Lung (tissue), 12 donors: ENCODE results near the gene GRM4. TPM values are rescaled to one million over a fixed set of nuclear protein-coding genes. Genes with fewer than 3 reads are reported as not detected.

Experiments used
- ATAC-seq: fragments of 200-7000 bp; cut with Tn5 transposase; one replicate; pipeline ENCODE4 v1.9.1; 2020; ENCODE audit warnings: moderate number of reproducible peaks; ENCODE audit not compliant: insufficient read depth, low FRiP score
- DNase-seq, 3 donors: peaks; one replicate each; pipeline ENCODE4 v3.0.0-alpha.2; 2013 to 2017
- H3K27ac ChIP-seq, 2 donors: one replicate each; pipeline ENCODE4 v1.5.1; 2013; ENCODE audit warnings: mild to moderate bottlenecking in 2 of 2, moderate library complexity in 2 of 2, control low read depth in 1 of 2, inconsistent platforms in 1 of 2, low read depth in 1 of 2, low read length in 1 of 2
- H3K27me3 ChIP-seq, 3 donors: one replicate each; pipeline ENCODE4 v1.5.1; 2013; ENCODE audit warnings: low read length in 2 of 3; ENCODE audit not compliant: control insufficient read depth in 3 of 3, insufficient read depth in 3 of 3
- H3K36me3 ChIP-seq, 4 donors: one replicate each; pipeline ENCODE4 v1.5.1; 2013; ENCODE audit warnings: low read length in 4 of 4, mild to moderate bottlenecking in 1 of 4, moderate library complexity in 1 of 4; ENCODE audit not compliant: control insufficient read depth in 4 of 4, insufficient read depth in 4 of 4
- H3K4me1 ChIP-seq, 5 donors: one replicate each; pipeline ENCODE4 v1.5.1; 2013; ENCODE audit warnings: low read length in 5 of 5, mild to moderate bottlenecking in 2 of 5, moderate library complexity in 1 of 5; ENCODE audit not compliant: control insufficient read depth in 5 of 5, insufficient read depth in 5 of 5
- H3K4me3 ChIP-seq: one replicate; pipeline ENCODE4 v1.5.1; 2013; ENCODE audit warnings: mild to moderate bottlenecking, control low read depth, moderate library complexity
- H3K9ac ChIP-seq, 2 donors: one replicate each; pipeline ENCODE4 v1.5.1; 2013; ENCODE audit warnings: low read length in 2 of 2, control low read depth in 1 of 2; ENCODE audit not compliant: insufficient read depth in 1 of 2
- H3K9me3 ChIP-seq, 4 donors: one replicate each; pipeline ENCODE4 v1.5.1; 2013; ENCODE audit warnings: low read length in 3 of 4, mild to moderate bottlenecking in 1 of 4, moderate library complexity in 1 of 4; ENCODE audit not compliant: control insufficient read depth in 4 of 4, insufficient read depth in 3 of 4
- WGBS, 2 donors: extraction: QIAGEN DNeasy Blood & Tissue Kit; methylation state at CpG; one replicate each; pipeline ENCODE4 v1.1.7; 2013; 5-methylcytosine and 5-hydroxymethylcytosine counted together
- polyA plus RNA-seq, 2 donors: library from polyadenylated mRNA; stranded (reverse); fragments of 200-250 nt; gene quantifications; one replicate each; pipeline ENCODE4 v1.2.1, GENCODE V29; 2013
- total RNA-seq, 2 donors: library from RNA; depleted of rRNA in 1 of 2; stranded (reverse); fragments of >200 nt in 1 of 2; gene quantifications; one replicate each; pipeline ENCODE4 v1.2.1, GENCODE V29; 2014 to 2021
- TF ChIP-seq, protein P1 (sequence below): IDR thresholded peaks from 2 replicates; pipeline ENCODE4 v1.5.1; 2012; ENCODE audit warnings: mild to moderate bottlenecking; ENCODE audit errors: control extremely low read depth, extremely low read depth
- donor health status: control.
- donor health status: control.
- donor health status: Bipolar disorder and iron deficiency.
- donor health status: healthy.
- donor health status: DM: yes; HTN: yes; CAD: no.

GRM4 gene
- total and polyA plus RNA-seq, 4 donors, result 0.02 to 0.34 (median 0.09) TPM

DNA sequence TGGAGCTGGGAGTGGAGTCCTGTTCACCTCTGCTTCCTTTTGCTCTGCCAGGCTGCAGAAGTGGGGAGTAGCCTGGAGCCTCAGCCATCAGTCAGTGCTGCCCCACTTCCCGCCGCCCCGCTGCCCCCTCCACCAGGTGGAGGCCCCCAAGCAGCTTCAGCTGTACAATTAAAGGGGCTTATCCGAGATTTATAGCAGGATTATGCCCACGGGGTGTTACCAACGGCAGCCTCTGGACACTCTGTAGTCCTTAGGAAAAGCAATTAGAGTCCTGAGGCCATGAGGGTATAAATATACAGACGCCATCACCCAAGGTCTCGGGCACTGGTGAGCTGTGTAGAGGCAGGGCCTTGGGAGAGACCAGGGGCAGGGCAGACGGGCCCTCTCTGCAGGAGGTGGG is 55.4 kb downstream of the GRM4 start:
- 72 to 80% methylated on average over 9 of the region's 9 CpGs for WGBS, 2 donors
- TF ChIP-seq, protein P1, sequence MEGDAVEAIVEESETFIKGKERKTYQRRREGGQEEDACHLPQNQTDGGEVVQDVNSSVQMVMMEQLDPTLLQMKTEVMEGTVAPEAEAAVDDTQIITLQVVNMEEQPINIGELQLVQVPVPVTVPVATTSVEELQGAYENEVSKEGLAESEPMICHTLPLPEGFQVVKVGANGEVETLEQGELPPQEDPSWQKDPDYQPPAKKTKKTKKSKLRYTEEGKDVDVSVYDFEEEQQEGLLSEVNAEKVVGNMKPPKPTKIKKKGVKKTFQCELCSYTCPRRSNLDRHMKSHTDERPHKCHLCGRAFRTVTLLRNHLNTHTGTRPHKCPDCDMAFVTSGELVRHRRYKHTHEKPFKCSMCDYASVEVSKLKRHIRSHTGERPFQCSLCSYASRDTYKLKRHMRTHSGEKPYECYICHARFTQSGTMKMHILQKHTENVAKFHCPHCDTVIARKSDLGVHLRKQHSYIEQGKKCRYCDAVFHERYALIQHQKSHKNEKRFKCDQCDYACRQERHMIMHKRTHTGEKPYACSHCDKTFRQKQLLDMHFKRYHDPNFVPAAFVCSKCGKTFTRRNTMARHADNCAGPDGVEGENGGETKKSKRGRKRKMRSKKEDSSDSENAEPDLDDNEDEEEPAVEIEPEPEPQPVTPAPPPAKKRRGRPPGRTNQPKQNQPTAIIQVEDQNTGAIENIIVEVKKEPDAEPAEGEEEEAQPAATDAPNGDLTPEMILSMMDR, result no peak
- Histone ChIP-seq H3K4me1 (no peaks in the 10 kb centered on the region), H3K4me3 (no peak overlapping the region), H3K27ac (no peak overlapping the region), H3K9me3 (peaks cover 0 to 6% (median 0%) of the 10 kb centered on the region in 4 donors), H3K9ac (no peak overlapping the region), H3K27me3 (peaks cover 0 to 5% (median 2%) of the 10 kb centered on the region in 3 donors), H3K36me3 (no peaks in the 10 kb centered on the region)
- ATAC-seq (no peak), DNase-seq (no peak)

DNA sequence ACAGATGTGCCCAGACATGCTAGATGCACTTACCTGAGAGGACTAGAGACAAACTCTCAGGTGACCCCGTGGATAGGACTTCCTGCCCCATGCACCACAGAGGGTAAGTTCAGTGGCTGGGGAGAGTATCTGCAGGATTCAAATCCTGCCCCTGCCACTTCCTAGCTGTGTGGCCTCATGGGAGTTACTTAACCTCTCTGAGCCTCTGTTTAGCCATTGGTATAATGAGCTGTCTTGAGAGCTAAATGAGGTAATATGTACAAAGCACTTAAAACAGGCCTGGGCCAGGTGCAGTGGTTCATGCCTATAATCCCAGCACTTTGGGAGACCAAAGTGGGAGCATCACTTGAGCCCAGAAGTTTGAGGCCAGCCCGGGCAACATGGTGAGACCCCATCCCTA is 59.3 kb downstream of the GRM4 start:
- TF ChIP-seq, protein P1, result no peak
- H3K9me3 ChIP-seq, result peaks cover 0 to 3% (median 0%) of the 10 kb centered on the region in 4 donors
- no peak for DNase-seq
- ATAC-seq, result no peak
- no peak overlapping the region for H3K9ac ChIP-seq
- H3K36me3 ChIP-seq, result no peaks in the 10 kb centered on the region
- H3K27ac ChIP-seq, result no peak overlapping the region
- no peaks in the 10 kb centered on the region for H3K27me3 ChIP-seq
- no peak overlapping the region for H3K4me3 ChIP-seq
- 91 to 95% methylated on average over 2 of the region's 2 CpGs for WGBS, 2 donors
- H3K4me1 ChIP-seq, result no peaks in the 10 kb centered on the region

DNA sequence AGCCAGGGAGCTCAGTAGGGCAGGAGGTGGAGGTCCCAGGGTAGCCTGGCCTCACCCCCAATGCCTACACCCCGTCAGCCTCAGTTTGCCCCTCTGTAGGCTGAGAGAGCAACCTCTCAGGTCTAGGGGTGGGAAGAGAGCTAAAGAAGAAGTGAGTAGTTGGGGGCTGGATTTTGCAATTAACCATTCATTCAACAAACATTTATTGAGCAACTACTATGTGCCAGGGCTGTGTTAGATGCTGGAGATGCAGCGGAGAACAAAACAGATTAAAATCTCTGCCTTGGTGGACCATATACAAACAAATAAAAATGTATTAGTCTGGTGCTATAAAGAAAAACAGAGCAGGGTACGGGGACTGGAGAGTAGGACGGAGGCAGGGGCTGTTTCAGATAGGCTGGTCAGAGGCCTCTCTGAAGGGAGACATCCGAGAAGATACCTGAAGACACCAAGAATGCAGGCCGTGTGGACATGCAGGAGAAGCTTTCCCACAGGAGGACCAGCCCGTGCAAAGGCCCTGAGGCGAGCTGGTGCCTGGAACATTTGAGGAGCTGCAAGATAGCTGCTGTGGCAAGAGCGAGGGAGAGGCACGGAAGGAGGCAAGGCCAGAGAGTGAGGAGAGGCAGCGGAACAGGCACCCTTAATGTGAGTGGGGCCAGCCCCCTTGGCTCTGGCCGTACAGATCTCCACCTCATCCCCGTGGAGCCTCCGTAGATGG is 60.3 kb downstream of the GRM4 start:
- no peak for DNase-seq
- Histone ChIP-seq H3K9me3 (peaks cover 0 to 3% (median 0%) of the 10 kb centered on the region in 4 donors), H3K9ac (no peak overlapping the region), H3K27ac (no peak overlapping the region), H3K4me3 (no peak overlapping the region), H3K36me3 (no peaks in the 10 kb centered on the region), H3K4me1 (no peaks in the 10 kb centered on the region), H3K27me3 (no peaks in the 10 kb centered on the region)
- TF ChIP-seq, protein P1, result no peak
- WGBS, 2 donors, result 87 to 91% methylated on average over 14 of the region's 14 CpGs
- ATAC-seq, result no peak
